Activated naive CD8-positive, alpha-beta T cell treated with anti-CD3 and anti-CD28 coated beads, Interleukin-2, amount 10 ng/mL, durations not matched to agents 7 days and 5 days (primary cell): ENCODE measurements around the gene ACAA1. TPM values are rescaled to one million over a fixed set of nuclear protein-coding genes. Genes with fewer than 3 reads are reported as not detected.
"Not testable (repeated sequence)": the region's sequence is repeated elsewhere in the genome, so short reads cannot be mapped to it uniquely, and the experiment has no call there.

ENCODE experiments used
- ATAC-seq: fragments of 150-1000 bp; cut with Tn5 transposase; one replicate; pipeline ENCODE4 v1.10.0; 2021; ENCODE audit warnings: low read depth, moderate library complexity
- POLR2A ChIA-PET: fragments of 350-600 bp; sonication (Branson Sonifier 250); formaldehyde crosslinking; loops from one replicate; lab custom pipeline; 2021; ENCODE audit warnings: antibody characterized with exemption; lab: Charles Lee
- DNase-seq: peaks from one replicate; pipeline ENCODE4 v3.0.0; 2021
- H3K27ac Mint-ChIP-seq: one replicate; pipeline ENCODE4 v1.8.0; 2022; ENCODE audit warnings: mild to moderate bottlenecking, mixed read lengths
- H3K27me3 Mint-ChIP-seq: one replicate; pipeline ENCODE4 v1.8.0; 2022; ENCODE audit warnings: mild to moderate bottlenecking, moderate library complexity, mixed read lengths
- H3K36me3 Mint-ChIP-seq: one replicate; pipeline ENCODE4 v1.8.0; 2021; ENCODE audit warnings: mild to moderate bottlenecking, mixed read lengths
- H3K4me1 Mint-ChIP-seq: one replicate; pipeline ENCODE4 v1.8.0; 2021; ENCODE audit warnings: mixed read lengths
- H3K4me3 Mint-ChIP-seq: one replicate; pipeline ENCODE4 v1.8.0; 2022; ENCODE audit warnings: mild to moderate bottlenecking, moderate library complexity, mixed read lengths
- H3K9me3 Mint-ChIP-seq: one replicate; pipeline ENCODE4 v1.8.0; 2021; ENCODE audit warnings: mixed read lengths
- total RNA-seq, 2 experiments: library from RNA; stranded (reverse); gene quantifications; one replicate each; pipeline ENCODE4 v1.2.3, GENCODE V29; 2021

Gene ACAA1
- total RNA-seq, 2 experiments from 2014 or later: 89.0 to 93.5 TPM

DNA sequence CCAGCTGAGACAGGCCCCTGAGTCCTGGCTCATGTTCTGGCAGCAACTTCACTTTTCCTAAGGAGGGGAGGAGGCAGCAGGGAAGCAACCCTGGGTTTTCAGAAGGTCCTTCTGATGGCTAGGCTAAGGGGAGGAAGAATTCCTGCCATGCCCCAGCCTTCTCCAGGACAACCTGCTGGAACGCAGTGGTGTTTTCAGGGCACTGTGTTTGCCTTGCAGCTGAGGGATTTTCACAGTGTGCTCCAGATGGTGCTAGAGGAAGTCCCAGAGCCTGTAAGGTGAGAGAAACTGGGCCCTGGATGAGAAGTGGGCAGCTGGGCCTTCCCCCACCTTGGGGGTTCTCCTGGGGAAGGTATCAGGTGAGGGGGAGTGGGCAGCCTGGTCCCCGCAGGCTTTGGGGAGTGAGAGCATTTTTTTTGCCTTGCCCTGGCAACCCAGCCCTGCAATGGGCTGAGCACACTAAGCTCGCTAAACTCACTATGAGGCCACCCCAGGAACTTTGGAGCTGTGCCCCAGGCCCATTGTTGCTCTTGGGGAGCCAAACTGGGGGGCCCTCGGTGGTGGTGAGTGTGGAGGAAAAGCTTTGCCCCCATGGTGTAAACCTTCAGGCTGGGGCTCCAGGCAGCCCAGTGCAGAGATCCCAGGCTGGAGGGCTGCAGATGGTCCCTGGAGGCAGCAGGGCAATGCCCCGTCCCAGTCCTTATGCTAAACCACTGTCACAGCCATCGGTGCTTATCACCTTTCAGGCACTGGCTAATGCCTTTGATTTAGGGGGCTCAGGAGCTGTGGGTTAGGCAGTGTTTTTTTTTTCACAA is 41.1 kb downstream of the ACAA1 start:
- no peaks in the 10 kb centered on the region for H3K36me3 Mint-ChIP-seq
- DNase-seq (no peak), ATAC-seq (no peak)
- H3K27ac Mint-ChIP-seq: no peak overlapping the region
- H3K4me3 Mint-ChIP-seq: no peak overlapping the region
- H3K4me1 Mint-ChIP-seq: peaks cover 2% of the 10 kb centered on the region
- no peaks in the 10 kb centered on the region for H3K9me3 Mint-ChIP-seq
- POLR2A ChIA-PET: no interaction called here
- H3K27me3 Mint-ChIP-seq: peaks cover 7% of the 10 kb centered on the region

DNA sequence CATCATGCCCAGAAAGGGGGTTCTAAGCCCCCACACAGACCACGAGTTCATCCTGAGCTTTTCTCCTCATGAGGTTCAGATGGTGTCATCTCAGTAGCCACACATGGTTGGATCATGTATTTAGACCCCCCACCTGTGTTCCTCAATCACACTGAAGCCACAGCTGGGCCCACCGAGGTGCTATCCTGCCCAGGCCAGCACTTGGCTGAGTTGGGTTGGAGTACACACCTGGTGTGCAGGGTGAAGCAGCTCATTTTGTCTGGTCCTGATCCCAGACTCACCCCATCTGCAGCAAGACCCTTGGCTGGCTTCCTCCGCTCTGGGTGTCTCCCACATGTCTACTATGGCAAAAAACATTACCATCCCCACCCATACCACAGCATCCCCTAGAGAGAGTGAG is 41.9 kb downstream of the ACAA1 start:
- no peak overlapping the region for H3K27ac Mint-ChIP-seq
- H3K4me3 Mint-ChIP-seq: no peak overlapping the region
- H3K27me3 Mint-ChIP-seq: peaks cover 7% of the 10 kb centered on the region
- DNase-seq (no peak), ATAC-seq (no peak)
- no peaks in the 10 kb centered on the region for H3K36me3 Mint-ChIP-seq
- POLR2A ChIA-PET: no interaction called here
- H3K4me1 Mint-ChIP-seq: peaks cover 2% of the 10 kb centered on the region
- no peaks in the 10 kb centered on the region for H3K9me3 Mint-ChIP-seq

GRCh38 chr3:38090453-38090852 is 46.5 kb downstream of the ACAA1 start:
- H3K9me3 Mint-ChIP-seq: no peaks in the 10 kb centered on the region
- peaks cover 3% of the 10 kb centered on the region for H3K27me3 Mint-ChIP-seq
- DNase-seq (no peak), ATAC-seq (no peak)
- H3K27ac Mint-ChIP-seq: no peak overlapping the region
- H3K4me3 Mint-ChIP-seq: no peak overlapping the region
- peaks cover 4% of the 10 kb centered on the region for H3K4me1 Mint-ChIP-seq
- H3K36me3 Mint-ChIP-seq: no peaks in the 10 kb centered on the region
- POLR2A ChIA-PET: no interaction called here

DNA sequence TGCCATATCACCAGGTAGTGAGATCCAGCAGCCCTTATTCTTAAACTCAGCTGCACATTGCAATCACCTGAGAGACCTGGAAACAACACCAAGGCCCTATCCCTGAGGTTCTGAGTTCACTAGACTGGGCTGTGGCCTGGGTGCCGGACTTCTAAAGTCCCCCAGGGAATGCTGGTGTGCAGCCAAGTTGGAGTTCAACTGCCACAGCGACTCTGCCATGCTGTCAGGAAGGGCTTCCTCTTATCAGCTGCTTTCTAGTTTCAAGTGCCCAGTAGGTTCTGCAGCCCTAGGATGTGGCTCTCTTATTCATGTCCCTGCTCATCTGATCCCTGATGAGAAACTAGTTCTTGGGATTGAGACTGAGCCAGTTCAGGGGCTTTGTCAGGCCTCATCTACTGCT is 47.8 kb downstream of the ACAA1 start:
- peaks cover 2% of the 10 kb centered on the region for H3K9me3 Mint-ChIP-seq
- peaks cover 3% of the 10 kb centered on the region for H3K27me3 Mint-ChIP-seq
- POLR2A ChIA-PET: no interaction called here
- H3K36me3 Mint-ChIP-seq: peaks cover 2% of the 10 kb centered on the region
- DNase-seq: no peak
- peaks cover 6% of the 10 kb centered on the region for H3K4me1 Mint-ChIP-seq
- H3K27ac Mint-ChIP-seq: no peak overlapping the region
- ATAC-seq: no peak
- no peak overlapping the region for H3K4me3 Mint-ChIP-seq

- Mint-ChIP-seq H3K27me3 (peaks cover 3% of the 10 kb centered on the region), H3K27ac (no peak overlapping the region), H3K36me3 (peaks cover 5% of the 10 kb centered on the region), H3K4me3 (no peak overlapping the region), H3K9me3 (peaks cover 6% of the 10 kb centered on the region), H3K4me1 (peaks cover 6% of the 10 kb centered on the region)
- ATAC-seq: no peak
- POLR2A ChIA-PET: no interaction called here
- no peak for DNase-seq
These were observed 48.5 kb downstream of the ACAA1 start for GRCh38 chr3:38088126-38089078.

DNA sequence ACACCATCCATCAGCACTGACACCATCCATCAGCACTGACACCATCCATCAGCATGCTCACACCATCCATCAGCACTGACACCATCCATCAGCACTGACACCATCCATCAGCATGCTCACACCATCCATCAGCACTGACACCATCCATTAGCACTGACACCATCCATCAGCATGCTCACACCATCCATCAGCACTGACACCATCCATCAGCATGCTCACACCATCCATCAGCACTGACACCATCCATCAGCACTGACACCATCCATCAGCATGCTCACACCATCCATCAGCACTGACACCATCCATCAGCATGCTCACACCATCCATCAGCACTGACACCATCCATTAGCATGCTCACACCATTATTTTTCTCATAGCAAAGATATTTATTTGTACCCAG is 49.6 kb downstream of the ACAA1 start:
- POLR2A ChIA-PET, ATAC-seq, H3K36me3 Mint-ChIP-seq, H3K4me1 Mint-ChIP-seq, DNase-seq, H3K27ac Mint-ChIP-seq, H3K27me3 Mint-ChIP-seq, H3K4me3 Mint-ChIP-seq, H3K9me3 Mint-ChIP-seq: not testable (repeated sequence)

DNA sequence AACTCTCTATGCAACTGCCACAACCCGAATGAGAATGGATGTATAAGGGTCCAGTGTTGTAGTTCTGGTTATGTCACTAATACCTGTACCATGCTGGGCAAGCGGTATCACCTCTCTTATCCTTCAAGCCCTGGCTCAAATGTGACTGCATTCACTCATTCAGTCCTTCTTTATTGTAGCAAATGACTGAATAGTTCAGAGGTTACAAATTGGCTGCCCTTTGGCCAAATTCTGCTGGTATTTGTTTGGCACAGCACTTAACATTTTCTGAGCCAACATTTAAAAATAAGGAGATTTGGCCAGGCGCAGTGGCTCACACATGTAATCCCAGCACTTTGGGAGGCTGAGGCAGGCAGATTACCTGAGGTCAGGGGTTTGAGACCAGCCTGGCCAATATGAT is 50.4 kb downstream of the ACAA1 start:
- H3K36me3 Mint-ChIP-seq: peaks cover 5% of the 10 kb centered on the region
- POLR2A ChIA-PET: no interaction called here
- no peak overlapping the region for H3K4me3 Mint-ChIP-seq
- ATAC-seq: no peak
- H3K27ac Mint-ChIP-seq: no peak overlapping the region
- H3K4me1 Mint-ChIP-seq: peaks cover 6% of the 10 kb centered on the region
- no peak for DNase-seq
- no peaks in the 10 kb centered on the region for H3K27me3 Mint-ChIP-seq
- peaks cover 8% of the 10 kb centered on the region for H3K9me3 Mint-ChIP-seq

- Mint-ChIP-seq H3K36me3 (peaks cover 5% of the 10 kb centered on the region), H3K9me3 (peaks cover 8% of the 10 kb centered on the region), H3K4me1 (peaks cover 6% of the 10 kb centered on the region), H3K4me3 (no peak overlapping the region), H3K27me3 (no peaks in the 10 kb centered on the region), H3K27ac (no peak overlapping the region)
- DNase-seq (no peak), ATAC-seq (no peak)
- POLR2A ChIA-PET: no interaction called here
These were observed 51.0 kb downstream of the ACAA1 start for GRCh38 chr3:38085943-38086324.

GRCh38 chr3:38085311-38085942 is 51.5 kb downstream of the ACAA1 start:
- Mint-ChIP-seq H3K4me1 (peaks cover 6% of the 10 kb centered on the region), H3K9me3 (peaks cover 8% of the 10 kb centered on the region), H3K27ac (no peak overlapping the region), H3K27me3 (no peaks in the 10 kb centered on the region), H3K4me3 (no peak overlapping the region), H3K36me3 (peaks cover 5% of the 10 kb centered on the region)
- POLR2A ChIA-PET: interaction anchor here (1.0 kb wide), 1 partner anchor 89 kb away, joined by 3 read pairs; no protein-coding TSS in a partner anchor
- DNase-seq (no peak), ATAC-seq (no peak)

DNA sequence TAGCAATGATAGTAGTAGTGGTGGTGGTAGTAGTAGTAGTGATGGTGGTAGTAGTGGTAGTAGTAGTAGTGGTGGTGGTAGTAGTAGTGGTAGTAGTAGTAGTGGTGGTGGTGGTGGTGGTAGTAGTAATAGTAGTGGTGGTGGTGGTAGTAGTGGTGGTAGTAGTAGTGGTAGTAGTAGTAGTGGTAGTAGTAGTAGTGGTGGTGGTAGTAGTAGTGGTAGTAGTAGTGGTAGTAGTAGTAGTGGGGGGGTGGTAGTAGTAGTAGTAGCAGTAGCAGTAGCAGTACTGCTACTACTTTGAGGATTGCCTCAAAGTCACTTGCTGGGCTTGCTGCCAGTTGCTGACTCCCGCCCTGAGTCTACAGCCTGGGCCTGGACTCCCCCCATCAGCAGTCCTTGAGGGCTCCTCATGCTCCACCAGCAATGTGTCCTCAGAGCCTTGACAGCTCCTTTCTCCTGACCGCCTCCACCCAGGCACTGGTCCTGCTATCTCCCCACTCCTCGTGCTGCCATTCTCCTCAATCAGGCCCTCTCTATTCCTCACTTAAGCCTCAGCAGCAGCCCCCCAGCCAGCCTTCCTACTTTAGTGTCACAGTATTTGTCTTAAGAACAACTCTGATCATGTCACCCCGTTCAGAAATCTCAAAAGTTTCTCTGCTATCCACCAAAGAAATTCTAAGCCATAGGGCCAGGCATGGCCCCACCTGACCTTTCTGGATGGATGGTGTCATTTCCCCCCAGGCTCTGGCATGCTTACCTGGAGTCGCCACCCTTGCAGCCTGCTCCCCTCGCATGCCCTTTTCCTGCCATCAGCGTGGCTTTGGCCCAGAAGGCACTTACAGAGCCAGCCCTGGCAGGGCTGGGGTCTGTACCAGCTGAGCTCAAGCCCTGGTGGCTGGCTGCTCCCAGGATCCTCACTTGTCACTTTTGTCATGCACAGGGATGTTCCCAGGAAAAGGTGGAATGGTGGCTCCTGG is 52.3 kb downstream of the ACAA1 start:
- Mint-ChIP-seq H3K27ac (peak overlapping the region; percentile 53), H3K36me3 (peaks cover 5% of the 10 kb centered on the region), H3K27me3 (no peaks in the 10 kb centered on the region), H3K9me3 (peaks cover 8% of the 10 kb centered on the region), H3K4me1 (peaks cover 6% of the 10 kb centered on the region), H3K4me3 (no peak overlapping the region)
- ATAC-seq (peak; percentile 55), DNase-seq (peak; percentile 43)
- POLR2A ChIA-PET: interaction anchor here (0.6 to 1.0 kb wide), 2 partner anchors 32 to 88 kb away, joined by 3 read pairs; no protein-coding TSS in a partner anchor

GRCh38 chr3:38083871-38084333 is 53.0 kb downstream of the ACAA1 start:
- POLR2A ChIA-PET: interaction anchor here (0.6 kb wide), 1 partner anchor 32 kb away, joined by 3 read pairs; no protein-coding TSS in a partner anchor
- no peak for DNase-seq
- Mint-ChIP-seq H3K27ac (peak overlapping the region; percentile 53), H3K27me3 (no peaks in the 10 kb centered on the region), H3K36me3 (peaks cover 5% of the 10 kb centered on the region), H3K9me3 (peaks cover 8% of the 10 kb centered on the region), H3K4me3 (no peak overlapping the region), H3K4me1 (peaks cover 6% of the 10 kb centered on the region)
- ATAC-seq: no peak

DNA sequence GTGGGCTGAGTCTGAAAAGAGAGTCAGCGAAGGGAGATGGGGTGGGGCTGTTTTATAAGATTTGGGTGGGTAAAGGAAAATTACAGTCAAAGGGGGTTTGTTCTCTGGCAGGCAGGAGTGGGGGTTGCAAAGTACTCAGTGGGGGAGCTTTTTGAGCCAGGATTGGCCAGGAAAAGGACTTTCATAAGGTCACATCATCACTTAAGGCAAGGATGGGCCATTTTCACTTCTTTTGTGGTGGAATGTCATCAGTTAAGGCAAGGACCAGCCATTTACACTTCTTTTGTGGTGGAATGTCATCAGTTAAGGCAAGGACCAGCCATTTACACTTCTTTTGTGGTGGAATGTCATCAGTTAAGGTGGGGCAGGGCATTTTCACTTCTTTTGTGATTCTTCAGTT is 53.7 kb downstream of the ACAA1 start:
- not testable (repeated sequence) for DNase-seq

More for the DNA sequence above, 53.7 kb downstream of the ACAA1 start:
- H3K27me3 Mint-ChIP-seq, H3K4me3 Mint-ChIP-seq, H3K9me3 Mint-ChIP-seq, POLR2A ChIA-PET, ATAC-seq, H3K27ac Mint-ChIP-seq, H3K36me3 Mint-ChIP-seq, H3K4me1 Mint-ChIP-seq: not testable (repeated sequence)
